ENCODE measurements around the gene TOMM6.

GRCh38 chr6:41822021-41822420 is 34.5 kb downstream of the TOMM6 start:
- TF ChIP-seq CTCF (IDR thresholded peaks at IDR 0.05), result no peak
- TF ChIP-seq POLR2A (IDR thresholded peaks at IDR 0.05), result no peak

All from thyroid gland (tissue), 4 donors.